T follicular helper cell (primary cell): ENCODE results near the gene ST7.

Experiments
- DNase-seq: peaks from one replicate; pipeline ENCODE4 v3.0.0-alpha.2; 2020; ENCODE audit warnings: low read depth

Gene ST7

GRCh38 chr7:117129521-117129955 lies 176.2 kb downstream of the ST7 start:
- DNase-seq, result no peak

- no peak for DNase-seq
Measured at GRCh38 chr7:117130262-117130661, 177.0 kb downstream of the ST7 start.

GRCh38 chr7:117132321-117133120 lies 179.2 kb downstream of the ST7 start:
- no peak for DNase-seq

GRCh38 chr7:117133125-117133524 lies 179.8 kb downstream of the ST7 start:
- no peak for DNase-seq

- DNase-seq, result no peak
Measured at GRCh38 chr7:117134411-117134810, 181.1 kb downstream of the ST7 start.

- DNase-seq, result no peak
Measured at GRCh38 chr7:117134889-117135552, 181.7 kb downstream of the ST7 start.

DNA sequence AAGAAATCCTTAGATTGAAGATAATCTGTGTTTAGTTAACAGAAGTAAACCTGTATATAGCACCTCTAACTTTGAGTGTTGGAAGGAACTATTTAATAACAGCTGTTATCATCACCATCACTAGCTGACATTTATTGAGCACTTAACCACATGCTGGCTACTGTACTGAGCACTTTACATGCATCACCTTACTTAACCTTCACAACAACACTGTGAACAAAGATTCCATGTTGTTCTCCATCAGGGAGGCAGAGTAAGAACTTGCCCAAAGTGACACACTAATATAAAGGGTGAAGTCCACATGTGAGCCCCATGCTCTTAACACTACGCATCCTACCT lies 182.2 kb downstream of the ST7 start:
- no peak for DNase-seq

DNA sequence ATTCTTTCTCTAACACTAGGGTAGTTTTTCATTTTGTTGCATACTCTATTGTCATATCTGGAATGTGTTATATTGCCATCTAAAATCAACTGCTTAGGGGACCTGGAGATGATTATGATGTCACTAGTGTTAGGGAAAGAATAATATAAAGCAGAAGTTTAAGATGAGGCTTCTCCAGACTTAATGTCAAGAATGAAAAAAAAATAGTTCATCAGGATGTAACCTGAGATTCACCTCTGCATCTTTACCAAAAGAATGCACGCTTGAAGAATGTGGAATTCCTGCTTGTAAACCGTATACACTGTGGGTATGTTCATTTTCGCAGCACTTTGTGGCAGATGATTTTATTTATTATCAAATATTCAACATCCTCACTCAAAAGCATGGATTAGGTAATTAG lies 184.6 kb downstream of the ST7 start:
- DNase-seq, result no peak

- DNase-seq, result no peak
Measured at GRCh38 chr7:117138495-117138894, 185.2 kb downstream of the ST7 start.

- no peak for DNase-seq
Measured at GRCh38 chr7:117138981-117139380, 185.7 kb downstream of the ST7 start.

GRCh38 chr7:117139397-117139984 lies 186.2 kb downstream of the ST7 start:
- no peak for DNase-seq

DNA sequence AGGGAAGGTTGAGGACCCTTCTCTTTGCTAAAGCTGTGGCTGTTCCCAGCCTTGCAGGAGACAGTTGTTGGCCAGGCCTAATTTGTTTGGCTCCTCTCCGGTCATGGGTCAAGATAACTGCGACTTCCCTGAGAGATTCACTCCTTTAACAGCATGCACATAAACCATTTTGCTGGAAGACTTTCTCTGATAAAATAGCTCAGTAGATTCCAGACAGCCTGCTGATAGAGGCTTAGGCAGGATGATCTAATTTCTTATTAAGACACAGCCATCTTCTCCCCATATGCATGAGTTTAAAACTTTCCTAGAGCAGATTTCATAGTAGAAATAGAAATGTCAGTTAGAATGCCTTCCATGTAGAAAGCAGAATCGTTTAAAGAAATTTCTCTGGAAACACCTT lies 187.6 kb downstream of the ST7 start:
- no peak for DNase-seq

DNA sequence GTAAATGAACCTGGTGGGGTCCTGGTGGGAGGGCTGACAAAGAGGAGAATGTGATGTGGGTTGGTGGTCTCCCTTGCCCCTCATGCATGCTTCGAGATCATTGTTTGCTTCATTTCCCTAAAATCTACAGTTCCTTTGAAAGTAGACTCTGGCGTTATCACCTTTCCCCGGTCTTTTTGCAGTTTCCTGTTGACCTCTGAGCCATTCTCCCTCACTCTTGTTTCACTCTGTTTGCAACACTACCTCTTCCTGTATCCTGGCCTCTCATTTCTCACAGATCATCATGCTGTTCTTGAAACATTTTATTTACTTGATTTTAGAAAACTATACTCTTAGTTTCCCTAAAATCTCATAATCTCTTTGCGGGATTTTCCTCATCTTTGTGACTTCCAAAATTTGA lies 189.8 kb downstream of the ST7 start:
- DNase-seq, result no peak

DNA sequence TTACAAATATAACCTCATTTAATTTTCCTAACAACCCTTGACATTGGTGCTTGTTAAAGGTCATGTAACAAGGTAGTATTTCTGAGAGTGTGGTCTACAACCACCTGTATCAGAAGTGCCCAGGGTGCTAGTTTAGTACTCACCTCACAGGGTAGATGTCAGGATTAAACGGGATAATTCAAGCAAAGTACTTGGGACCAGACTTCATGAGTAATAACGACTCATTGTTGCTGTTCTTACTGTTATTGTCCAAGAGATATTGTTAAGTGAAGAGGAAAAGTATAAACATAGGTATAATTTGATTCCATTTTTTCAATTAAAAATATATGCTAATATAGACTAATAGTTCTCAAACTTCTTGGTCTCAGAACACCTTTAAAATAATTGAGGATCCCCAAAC lies 190.3 kb downstream of the ST7 start:
- DNase-seq, result no peak

DNA sequence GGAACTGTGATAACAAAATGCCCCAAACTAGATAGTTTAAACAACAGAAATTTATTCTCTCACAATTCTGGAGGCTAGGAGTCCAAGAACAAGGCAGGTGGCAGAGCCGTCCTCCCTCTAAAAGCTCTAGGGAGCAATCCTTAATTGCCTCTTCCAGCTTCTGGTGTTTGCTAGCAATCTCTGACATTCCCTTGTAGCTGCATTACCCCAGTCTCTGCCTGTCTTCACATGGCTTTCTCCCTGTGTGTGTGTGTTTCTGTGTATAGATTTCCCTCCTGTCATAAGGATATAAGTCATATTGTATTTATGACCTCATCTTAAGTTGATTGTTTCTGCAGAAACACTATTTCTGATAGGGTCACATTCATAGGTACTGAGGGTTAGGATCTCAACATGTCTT lies 192.0 kb downstream of the ST7 start:
- DNase-seq, result no peak

GRCh38 chr7:117146059-117146458 lies 192.8 kb downstream of the ST7 start:
- no peak for DNase-seq

GRCh38 chr7:117146511-117146910 lies 193.2 kb downstream of the ST7 start:
- DNase-seq, result no peak

DNA sequence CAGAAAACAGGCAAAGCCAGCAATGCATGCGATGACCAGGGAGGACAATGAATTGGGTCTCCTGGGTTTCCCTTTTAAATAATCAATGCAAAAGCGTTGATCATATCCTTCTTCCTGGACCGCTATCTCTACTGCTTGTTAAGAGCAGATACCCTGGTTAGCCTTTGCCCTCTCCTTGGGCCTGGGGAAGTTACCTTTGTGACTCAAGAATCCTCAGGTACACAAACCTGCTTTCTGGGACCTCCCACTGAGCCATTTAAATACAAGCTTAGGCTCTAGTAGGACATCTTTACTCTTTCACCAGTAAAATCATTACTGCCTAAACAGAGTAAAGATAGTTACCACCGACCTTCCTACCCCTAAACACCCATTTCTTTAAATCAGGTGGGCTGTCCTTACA lies 195.7 kb downstream of the ST7 start:
- DNase-seq, result no peak

DNA sequence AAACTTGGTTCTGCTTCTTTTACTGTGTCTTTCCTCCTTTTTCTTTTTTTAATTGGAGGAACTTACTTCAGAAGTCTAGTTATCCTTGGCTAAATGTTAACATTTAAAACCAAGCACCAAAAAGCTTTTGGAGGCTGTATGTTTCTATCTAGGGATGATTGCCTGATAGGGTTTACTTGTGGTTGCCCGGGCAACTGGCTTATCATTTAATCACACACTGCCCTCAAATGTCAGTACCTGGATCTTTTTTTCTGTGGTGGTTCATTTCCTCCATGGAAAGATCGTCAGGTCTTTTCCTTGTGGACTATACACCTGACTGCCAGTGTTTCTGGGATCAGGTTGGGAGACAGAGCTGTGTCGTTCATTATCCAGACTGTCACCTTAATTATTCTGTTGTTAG lies 196.4 kb downstream of the ST7 start:
- no peak for DNase-seq

DNA sequence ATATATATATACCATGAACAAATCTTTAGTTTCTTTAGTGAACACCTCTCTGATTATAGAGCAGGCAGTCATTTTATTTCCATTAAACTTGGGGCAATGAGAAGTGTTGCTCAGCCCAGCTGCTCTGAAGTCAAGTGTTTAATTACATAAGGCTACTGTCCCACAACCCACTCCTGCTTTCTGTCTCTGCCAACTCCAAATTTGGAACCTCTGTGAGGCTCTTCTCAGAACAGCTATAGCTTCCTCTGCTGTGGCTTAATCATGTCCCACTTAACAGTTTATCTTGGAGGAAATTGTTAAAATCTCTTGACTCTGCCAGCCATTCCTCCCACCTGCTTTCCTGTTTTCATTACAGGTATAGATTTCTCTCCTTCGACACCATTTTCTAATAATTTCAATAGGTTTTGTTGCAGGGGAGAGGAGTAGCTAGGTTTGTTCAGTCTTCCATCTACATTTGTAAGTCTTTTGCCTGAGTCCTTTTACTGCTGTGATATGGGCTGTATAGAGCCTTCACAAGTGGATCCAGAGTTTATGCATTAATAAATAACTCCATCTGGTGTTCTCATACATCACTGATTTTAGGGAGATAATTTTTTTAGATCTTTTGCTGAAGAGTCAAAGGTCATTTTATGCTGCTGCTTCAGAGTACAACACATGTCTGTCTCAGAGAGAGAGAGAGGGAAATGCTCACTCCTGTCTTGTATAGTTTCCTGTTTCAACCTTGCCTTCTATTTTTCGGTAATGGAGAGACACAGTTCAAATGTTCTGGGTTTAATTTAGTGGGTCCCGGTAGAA lies 199.1 kb downstream of the ST7 start:
- DNase-seq, result no peak

GRCh38 chr7:117153016-117153545 lies 199.8 kb downstream of the ST7 start:
- no peak for DNase-seq

DNA sequence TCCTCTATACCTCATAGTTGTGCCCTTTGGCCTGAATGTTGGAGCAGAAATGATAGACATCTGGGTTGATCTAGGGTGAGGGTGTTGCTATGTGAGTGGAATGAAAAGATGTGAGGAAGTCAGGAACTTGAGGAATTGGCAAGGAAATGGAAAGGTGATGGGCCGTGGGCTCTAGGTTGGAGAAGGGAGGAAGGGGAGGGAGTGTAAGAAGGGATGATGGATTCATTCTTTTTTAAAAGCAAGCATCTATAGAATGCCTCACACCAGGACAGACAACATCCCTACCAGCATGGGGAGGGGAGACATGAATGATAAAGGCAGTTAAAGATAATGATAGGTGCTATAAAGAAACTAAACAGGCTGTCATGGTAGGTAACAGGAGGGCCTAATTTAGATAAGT lies 201.4 kb downstream of the ST7 start:
- DNase-seq, result no peak
